ENCODE measurements around the gene PIK3AP1.

DNA sequence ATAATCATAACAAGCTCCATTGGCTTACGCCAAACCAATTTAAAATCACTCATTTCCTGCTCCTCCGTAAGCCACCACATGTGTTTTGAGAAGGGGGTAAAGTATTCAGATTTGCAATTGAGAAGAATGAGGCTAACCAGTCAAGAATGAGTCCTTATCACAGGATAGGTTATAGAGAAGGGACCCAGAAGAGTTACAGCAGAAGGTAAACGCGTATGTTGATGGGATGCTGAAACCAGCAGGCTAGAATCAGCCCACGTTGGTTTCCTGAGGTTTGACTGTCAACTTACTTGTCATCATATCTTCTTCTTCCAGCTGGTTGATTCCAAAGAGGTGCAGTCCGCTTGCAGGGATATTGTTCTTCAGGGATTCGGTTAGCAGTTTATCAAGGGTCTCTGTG lies 69.4 kb downstream of the PIK3AP1 start:
- TF ChIP-seq, protein P1, sequence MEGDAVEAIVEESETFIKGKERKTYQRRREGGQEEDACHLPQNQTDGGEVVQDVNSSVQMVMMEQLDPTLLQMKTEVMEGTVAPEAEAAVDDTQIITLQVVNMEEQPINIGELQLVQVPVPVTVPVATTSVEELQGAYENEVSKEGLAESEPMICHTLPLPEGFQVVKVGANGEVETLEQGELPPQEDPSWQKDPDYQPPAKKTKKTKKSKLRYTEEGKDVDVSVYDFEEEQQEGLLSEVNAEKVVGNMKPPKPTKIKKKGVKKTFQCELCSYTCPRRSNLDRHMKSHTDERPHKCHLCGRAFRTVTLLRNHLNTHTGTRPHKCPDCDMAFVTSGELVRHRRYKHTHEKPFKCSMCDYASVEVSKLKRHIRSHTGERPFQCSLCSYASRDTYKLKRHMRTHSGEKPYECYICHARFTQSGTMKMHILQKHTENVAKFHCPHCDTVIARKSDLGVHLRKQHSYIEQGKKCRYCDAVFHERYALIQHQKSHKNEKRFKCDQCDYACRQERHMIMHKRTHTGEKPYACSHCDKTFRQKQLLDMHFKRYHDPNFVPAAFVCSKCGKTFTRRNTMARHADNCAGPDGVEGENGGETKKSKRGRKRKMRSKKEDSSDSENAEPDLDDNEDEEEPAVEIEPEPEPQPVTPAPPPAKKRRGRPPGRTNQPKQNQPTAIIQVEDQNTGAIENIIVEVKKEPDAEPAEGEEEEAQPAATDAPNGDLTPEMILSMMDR (conservative IDR thresholded peaks at IDR 0.05), result no peak
- no peak for TF ChIP-seq EZH2 (IDR thresholded peaks at IDR 0.05; ENCODE audit: low read depth)
